NCI-H748 (cell line): Measurements from ENCODE around the gene ANO1.
A peak's percentile ranks its signal among the peaks of the same experiment; 100 is the strongest.

Source experiments
- DNase-seq: peaks from one replicate; lab custom pipeline; 2025; ENCODE audit not compliant: unreplicated experiment; lab: John Stamatoyannopoulos, UW

Gene ANO1

GRCh38 chr11:70133771-70134335 lies 55.7 kb downstream of the ANO1 start:
- DNase-seq: no peak

DNA sequence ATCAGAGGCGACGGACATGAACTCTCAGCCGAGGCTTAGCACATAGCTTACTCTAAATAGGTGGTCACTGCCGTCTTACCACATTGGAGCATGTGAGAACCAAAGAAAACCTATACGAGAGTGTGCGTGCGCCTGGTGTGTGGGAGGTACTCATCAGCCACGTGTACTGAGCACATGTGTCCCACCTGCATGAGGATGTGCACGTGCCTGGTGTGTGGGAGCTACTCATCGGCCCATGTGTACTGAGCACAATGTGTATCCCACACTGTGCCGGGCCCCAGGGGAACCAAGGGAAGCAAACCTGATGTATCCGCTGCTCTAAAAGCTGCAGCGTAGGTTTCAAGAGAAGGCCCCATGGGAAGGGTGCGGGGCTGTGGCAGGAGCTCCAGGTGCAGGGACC lies 56.4 kb downstream of the ANO1 start:
- DNase-seq: no peak

DNA sequence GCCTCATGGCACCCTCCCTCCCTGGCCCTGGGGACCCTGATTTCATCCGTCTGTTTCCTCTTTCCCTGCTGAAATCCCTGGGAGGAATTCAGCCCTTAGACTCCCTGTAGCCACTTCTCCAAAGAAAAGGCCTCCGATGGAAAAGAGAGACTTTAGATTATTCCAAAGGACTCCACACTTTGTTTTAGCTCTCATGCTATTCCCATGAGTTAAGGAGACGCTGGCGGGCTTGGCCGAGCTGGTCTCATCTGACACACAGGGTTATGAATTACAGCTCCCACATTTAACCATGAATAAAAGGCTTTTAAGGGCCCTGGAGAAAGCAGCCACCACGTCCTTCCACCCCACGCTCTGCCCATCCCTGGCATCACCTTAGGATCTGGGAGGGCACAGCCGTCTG lies 57.0 kb downstream of the ANO1 start:
- DNase-seq: no peak

GRCh38 chr11:70135625-70136059 lies 57.5 kb downstream of the ANO1 start:
- no peak for DNase-seq

GRCh38 chr11:70137383-70137782 lies 59.3 kb downstream of the ANO1 start:
- no peak for DNase-seq

GRCh38 chr11:70138403-70138802 lies 60.3 kb downstream of the ANO1 start:
- DNase-seq: no peak

DNA sequence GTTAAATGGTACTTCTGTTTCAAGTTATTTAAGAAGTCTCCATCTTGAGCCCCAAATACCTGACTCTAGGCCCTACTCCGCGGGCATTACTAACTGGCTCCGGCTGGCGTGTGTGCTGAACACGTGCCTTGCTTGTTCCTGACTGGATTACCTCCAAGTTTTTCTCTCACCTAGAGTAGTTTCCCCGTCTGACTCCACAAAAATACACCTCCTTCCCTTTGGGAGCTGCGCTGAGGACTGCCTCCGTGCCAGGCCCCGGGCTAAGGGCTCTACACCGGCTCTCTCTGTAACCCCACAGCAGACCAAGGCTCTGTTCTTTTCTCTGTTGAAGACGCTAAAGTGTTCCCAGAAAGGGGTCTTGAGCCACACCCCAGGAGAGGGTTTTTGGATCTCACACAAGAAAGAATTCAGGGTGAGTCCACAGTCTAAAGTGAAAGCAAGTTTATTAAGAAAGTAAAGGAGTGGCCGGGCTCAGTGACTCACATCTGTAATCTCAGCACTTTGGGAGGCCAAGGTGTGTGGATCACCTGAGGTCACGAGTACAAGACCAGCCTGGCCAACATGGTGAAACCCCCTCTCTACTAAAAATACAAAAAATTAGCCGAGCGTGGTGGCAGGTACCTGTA lies 61.8 kb downstream of the ANO1 start:
- no peak for DNase-seq

DNA sequence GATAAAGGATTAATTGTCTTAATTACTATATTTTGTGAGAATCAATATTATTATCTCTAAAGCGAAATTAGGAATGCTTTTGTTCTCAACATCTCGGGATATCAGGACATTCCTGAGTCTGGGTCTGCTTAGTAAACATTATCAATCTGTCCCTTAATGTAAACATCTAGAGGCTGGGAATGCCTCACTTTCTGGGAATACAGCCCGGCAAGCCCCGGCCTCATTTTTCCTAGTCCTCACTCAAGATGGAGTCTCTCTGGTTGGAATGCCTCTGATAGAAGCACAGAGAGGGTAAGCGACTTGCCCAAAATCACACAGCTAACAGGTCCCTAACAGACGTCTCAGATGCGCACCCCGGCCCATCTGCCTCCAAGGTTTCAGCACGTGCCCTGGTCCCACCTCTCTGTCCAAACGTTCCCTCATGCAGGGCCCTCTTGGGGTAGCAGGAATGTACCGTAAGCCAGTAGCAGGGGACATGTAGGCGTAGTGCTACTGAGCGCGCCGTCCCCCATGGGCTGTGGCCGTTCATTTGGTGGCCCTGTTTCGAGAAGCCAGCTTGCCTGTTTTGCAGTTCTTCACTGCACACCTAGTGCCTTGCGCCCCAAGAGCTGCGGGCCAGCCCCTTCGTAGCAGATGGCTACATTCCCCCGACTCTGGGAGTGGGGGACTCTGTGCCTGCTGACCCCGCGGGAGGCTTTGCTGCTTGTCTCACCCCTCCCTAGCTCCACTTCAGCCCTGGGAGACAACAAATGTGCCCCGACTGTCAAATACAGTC lies 62.8 kb downstream of the ANO1 start:
- DNase-seq: no peak

DNA sequence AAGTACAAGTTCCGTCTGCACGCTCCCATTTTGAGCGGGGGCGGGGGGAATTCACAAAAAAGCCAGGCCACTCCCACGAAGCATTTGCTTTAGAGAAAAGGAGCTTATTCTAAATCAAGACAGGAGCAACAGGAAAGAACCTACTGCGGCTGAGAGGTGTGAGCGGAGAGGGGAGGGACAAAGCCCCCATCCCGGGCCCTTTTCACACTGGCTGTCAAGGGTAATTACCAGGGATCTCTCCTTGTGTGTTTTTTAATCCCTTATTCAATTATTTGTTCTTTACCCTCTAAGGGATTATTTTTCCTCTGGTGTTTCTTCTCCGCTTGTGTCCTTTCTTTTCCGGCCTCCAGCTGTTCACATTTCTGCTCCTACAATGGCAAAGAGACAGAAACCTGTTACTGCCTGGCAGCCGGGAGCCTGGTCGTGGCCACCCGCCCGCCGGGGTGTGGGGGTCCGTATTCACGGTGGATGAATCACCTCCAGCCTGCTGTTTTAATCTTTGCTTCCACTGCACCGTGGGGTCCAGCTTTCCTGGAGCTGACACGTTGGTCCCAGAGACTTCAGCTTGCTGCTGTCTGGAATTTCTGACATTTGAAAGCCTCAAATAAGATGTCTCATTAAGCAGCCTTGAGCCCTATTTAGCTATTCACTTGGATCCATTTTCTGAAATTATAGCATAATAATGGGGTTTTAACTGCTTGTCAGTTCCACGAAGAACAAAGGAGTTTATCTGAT lies 63.5 kb downstream of the ANO1 start:
- DNase-seq: peak; percentile 69

DNA sequence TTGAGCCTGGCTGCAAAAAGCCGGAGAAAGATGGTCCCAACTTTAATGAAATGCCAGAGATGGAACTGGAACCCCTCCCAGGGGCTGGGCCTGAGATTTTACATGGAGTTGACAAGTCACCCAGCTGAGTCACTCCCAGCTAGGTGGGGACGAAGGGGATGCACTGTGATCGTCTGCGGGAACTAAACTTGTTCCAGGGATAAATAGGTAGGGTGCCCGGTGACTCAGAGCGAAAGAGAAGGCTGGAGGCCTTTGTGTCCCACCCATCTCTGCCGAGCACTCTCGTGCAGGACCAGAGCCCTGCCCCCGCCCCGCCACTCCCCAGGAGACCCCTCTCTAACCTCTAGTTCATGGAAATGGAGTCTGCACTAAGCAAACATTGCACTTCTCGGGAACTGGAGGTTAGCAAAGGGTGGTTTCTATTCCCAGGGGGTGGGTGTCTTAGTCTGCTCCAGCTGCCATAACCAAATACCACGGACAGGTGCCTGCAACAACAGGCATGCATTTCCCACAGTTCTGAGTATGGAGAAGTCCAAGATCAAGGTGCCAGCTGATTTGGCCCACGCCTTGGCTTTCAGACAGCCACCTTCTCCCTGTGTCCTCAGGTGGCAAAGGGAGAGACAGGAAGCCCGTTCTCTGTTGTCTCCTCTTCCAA lies 64.2 kb downstream of the ANO1 start:
- DNase-seq: peak; percentile 13

- DNase-seq: no peak
These were observed 66.1 kb downstream of the ANO1 start for GRCh38 chr11:70144262-70144661.

- DNase-seq: no peak
These were observed 67.0 kb downstream of the ANO1 start for GRCh38 chr11:70145071-70145470.

DNA sequence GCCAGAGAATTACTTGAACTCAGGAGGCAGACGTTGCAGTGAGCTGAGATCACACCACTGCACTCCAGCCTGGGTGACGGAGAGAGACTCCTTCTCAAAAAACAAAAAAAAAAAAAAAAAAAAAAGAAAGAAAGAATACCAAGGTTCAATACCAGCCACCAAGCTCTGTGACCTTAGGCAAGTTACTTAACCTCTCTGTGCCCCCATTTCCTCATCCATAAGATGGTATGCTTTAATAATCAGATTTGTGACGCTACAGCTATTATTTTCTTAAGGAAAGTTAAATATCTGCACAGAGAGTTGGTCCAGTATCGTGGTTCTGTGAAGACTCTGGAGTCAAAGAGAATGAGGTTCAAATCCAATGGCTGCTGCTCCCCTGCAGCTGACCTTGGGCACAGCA lies 67.7 kb downstream of the ANO1 start:
- no peak for DNase-seq

DNA sequence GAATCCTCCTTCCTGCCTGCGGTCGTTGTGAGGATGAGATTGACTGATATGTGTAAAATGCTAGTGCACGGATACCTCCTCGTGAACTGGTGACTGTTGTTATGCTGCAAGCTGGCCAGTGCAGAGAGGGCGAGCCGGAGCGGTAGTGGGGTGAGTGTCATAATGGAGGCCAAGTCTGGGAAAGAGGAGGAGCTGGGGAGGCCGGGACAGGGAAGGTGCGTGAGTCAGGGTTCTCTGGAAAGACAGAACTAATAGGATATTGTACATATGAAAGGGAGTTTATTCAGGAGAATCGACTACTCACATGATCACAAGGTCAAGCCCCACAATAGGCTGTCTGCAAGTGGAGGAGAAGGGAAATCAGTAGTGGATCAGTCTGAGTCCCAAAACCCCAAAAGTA lies 68.2 kb downstream of the ANO1 start:
- DNase-seq: no peak

- DNase-seq: peak; percentile 51
These were observed 68.9 kb downstream of the ANO1 start for GRCh38 chr11:70146895-70147520.

DNA sequence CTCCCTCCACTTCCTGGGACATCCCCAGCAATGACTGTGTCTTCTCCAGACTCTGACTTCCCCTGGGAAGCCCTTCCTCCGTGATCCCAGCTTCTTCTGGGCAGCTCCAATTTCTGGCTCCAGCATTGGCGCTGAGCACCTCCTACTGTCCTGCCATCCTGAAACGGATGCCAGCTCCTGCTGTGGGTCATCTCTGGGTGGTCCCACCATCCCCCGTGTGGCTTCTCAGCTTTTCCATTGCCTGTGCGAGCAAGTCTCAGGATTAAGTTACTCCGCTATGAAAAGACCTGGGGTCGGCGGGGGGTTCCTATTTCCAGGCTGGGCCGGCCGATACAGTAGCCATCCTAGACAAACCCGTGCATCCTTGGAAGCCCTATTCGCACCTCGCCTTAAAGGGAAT lies 69.6 kb downstream of the ANO1 start:
- no peak for DNase-seq

GRCh38 chr11:70151671-70152070 lies 73.6 kb downstream of the ANO1 start:
- no peak for DNase-seq

GRCh38 chr11:70153133-70153727 lies 75.1 kb downstream of the ANO1 start:
- DNase-seq: no peak

DNA sequence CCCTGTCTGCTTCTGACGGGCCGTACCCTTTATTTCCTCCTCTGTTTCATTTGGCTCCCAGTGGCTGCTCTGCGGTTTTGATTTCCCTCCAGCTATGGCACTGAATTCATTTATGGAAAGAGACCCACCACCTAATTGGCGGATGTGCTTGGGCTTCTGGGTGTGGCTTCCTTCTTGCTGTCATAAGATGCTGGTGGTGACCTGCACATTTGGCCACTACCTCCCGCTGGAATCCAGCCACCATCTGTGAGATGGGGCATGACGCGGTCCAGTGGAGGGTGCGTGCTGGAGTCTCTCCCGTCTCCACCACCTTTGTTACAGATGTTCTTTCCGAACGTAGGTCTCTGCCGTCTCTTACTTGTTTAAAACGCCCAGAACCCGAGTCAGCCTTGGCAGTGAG lies 77.3 kb downstream of the ANO1 start:
- DNase-seq: no peak

DNA sequence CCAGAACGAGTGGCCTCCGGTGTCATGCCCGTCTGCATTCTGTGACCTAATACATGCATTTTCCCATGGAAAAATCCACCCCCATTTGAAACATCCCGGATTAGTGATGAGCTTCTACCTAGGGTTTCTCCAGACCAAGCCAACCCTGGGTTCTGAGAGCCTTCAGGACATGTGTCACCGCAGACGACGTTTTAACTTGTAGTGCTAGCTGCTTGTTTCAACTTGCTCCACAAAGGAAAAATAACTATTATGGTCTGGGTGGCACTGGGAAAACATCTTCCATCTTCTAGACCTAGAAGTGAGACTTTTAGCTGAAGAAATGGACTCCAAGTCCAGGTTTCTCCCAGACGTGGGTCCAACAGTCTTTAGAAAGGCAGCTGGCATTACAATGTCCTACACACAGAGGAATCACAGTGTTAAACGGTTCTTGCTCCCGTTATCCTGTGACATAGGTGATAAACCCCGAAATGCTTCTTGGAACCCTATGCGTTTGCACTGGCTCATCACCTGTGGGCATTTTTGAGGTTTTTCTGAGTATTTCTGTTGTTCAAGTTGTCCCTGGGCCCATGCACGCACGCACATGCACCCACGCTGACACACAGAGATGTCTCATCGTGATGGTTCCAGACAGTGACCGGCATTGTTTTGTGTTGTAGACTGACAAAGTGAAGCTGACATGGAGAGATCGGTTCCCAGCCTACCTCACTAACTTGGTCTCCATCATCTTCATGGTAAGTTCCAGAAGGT lies 78.3 kb downstream of the ANO1 start:
- no peak for DNase-seq
